Erythroblast (primary cell): ENCODE results near the gene TRIM7.

Experiments
- GATA1 ChIP-seq: IDR thresholded peaks from 2 replicates; pipeline ENCODE4 v1.6.1; 2011; ENCODE audit warnings: low read depth, mild to moderate bottlenecking, control low read depth, low read length, moderate library complexity
- POLR2A ChIP-seq: IDR thresholded peaks from 2 replicates; pipeline ENCODE4 v1.6.1; 2011; ENCODE audit warnings: mild to moderate bottlenecking, low read length

DNA sequence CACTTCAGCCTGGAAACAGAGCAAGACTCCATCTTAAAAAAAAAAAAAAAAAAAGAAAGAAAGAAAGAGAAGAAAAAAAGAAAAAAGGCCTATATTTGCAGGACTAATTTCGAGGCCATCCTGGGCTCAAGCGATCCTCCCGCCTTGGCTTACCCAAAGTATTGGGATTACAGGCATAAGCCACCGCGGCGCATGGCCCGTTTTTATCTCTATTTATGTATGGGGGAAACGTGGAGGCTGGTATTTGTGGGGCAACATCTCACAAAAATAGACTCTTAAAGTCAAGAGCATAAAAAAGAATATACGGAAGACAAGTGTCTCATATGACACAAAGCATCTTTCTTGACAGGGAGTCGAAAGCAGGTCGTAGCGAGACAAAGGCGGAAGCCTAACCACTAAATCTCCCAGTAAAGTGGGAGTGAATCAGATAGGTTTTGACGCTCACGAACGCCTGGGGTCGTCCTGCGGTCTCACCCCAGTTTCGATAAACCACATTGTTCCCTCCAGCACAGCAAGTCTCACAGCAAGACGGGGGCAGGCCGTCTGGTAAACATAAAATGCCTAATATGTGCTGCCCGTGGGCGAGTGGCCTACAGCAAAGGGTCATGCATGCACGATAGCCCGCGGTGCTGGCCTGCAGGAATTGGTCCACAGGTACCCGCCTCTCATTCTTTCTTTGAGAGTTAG is 16.3 kb upstream of the TRIM7 start:
- TF ChIP-seq POLR2A (no peak), GATA1 (no peak)
